IMR-90 (cell line): ENCODE data around the gene ACOT2. TPM values are rescaled to one million over a fixed set of nuclear protein-coding genes. Genes with fewer than 3 reads are reported as not detected.
"Not testable (repeated sequence)": the region's sequence is repeated elsewhere in the genome, so short reads cannot be mapped to it uniquely, and the experiment has no call there.

Experiments used
- ATAC-seq: fragments of 200-7000 bp; cut with Tn5 transposase; 2 replicates; pipeline ENCODE4 v1.9.1; 2020; ENCODE audit warnings: low read depth, mild to moderate bottlenecking, moderate library complexity
- BruUV-seq: library from RNA; stranded (reverse); fragments of 400-500 nt; replicated peaks from 2 replicates; lab custom pipeline; 2021; lab: Mats Ljungman, UMichigan
- CTCF ChIA-PET: fragments of 300-600 bp; formaldehyde crosslinking; extraction: SDS; loops from one replicate; lab custom pipeline; 2021; ENCODE audit warnings: antibody characterized with exemption; lab: Yijun Ruan, JAX
- POLR2A ChIA-PET: fragments of 300-600 bp; sonication (Branson Sonifier 250); formaldehyde crosslinking; loops from one replicate; lab custom pipeline; 2022; ENCODE audit warnings: antibody characterized with exemption; ENCODE audit not compliant: unreplicated experiment; lab: Charles Lee
- DNase-seq: peaks from one replicate; pipeline ENCODE4 v3.0.0; 2013
- H2AFZ ChIP-seq: replicated peaks from 2 replicates; pipeline ENCODE3; 2013; ENCODE audit warnings: low read length, mild to moderate bottlenecking; ENCODE audit not compliant: poor library complexity
- H2AK5ac ChIP-seq: 2 replicates; pipeline ENCODE4 v1.6.1; 2013; ENCODE audit warnings: low read depth, low read length, inconsistent platforms
- H2AK9ac ChIP-seq: replicated peaks from 2 replicates; pipeline ENCODE3; 2013; ENCODE audit warnings: mild to moderate bottlenecking, low read depth, low read length, moderate library complexity; ENCODE audit not compliant: poor library complexity
- H2BK120ac ChIP-seq: 2 replicates; pipeline ENCODE4 v1.6.1; 2013; ENCODE audit warnings: low read depth, low read length, inconsistent platforms
- H2BK15ac ChIP-seq: 3 replicates; pipeline ENCODE4 v1.6.1; 2013; ENCODE audit warnings: low read depth, low read length, inconsistent platforms
- H2BK20ac ChIP-seq: 2 replicates; pipeline ENCODE4 v1.6.1; 2013; ENCODE audit warnings: low read depth, mild to moderate bottlenecking, inconsistent platforms, low read length, moderate library complexity
- H2BK5ac ChIP-seq: 2 replicates; pipeline ENCODE4 v1.6.1; 2013; ENCODE audit warnings: mild to moderate bottlenecking, low read depth, low read length, inconsistent platforms; ENCODE audit not compliant: poor library complexity, severe bottlenecking
- H3K14ac ChIP-seq: replicated peaks from 2 replicates; pipeline ENCODE4 v1.6.1; 2013; ENCODE audit warnings: low read depth, low read length, inconsistent platforms
- H3K18ac ChIP-seq: 2 replicates; pipeline ENCODE4 v1.6.1; 2013; ENCODE audit warnings: low read depth, low read length, control low read depth
- H3K23ac ChIP-seq: 2 replicates; pipeline ENCODE4 v1.6.1; 2013; ENCODE audit warnings: low read depth, low read length, inconsistent platforms
- H3K27ac ChIP-seq: 2 replicates; pipeline ENCODE4 v1.5.1; 2013; ENCODE audit warnings: mild to moderate bottlenecking, control low read depth, low read length; ENCODE audit not compliant: insufficient read depth
- H3K27me3 ChIP-seq: 2 replicates; pipeline ENCODE4 v1.6.1; 2013; ENCODE audit warnings: low read length; ENCODE audit not compliant: control insufficient read depth, insufficient read depth
- H3K36me3 ChIP-seq: 2 replicates; pipeline ENCODE4 v1.6.1; 2013; ENCODE audit warnings: low read length, mixed read lengths; ENCODE audit not compliant: control insufficient read depth, insufficient read depth
- H3K4ac ChIP-seq: 2 replicates; pipeline ENCODE4 v1.6.1; 2013; ENCODE audit warnings: low read depth, low read length, inconsistent platforms
- H3K4me1 ChIP-seq: 2 replicates; pipeline ENCODE4 v1.6.1; 2013; ENCODE audit warnings: low read length, mixed read lengths; ENCODE audit not compliant: control insufficient read depth, insufficient read depth
- H3K4me2 ChIP-seq: 2 replicates; pipeline ENCODE4 v1.6.1; 2013; ENCODE audit warnings: low read depth, mild to moderate bottlenecking, control low read depth, low read length, moderate library complexity
- H3K4me3 ChIP-seq: 2 replicates; pipeline ENCODE4 v1.5.1; 2013; ENCODE audit warnings: low read depth, mild to moderate bottlenecking, control low read depth, low read length, moderate library complexity; ENCODE audit not compliant: insufficient read depth
- H3K56ac ChIP-seq: 2 replicates; pipeline ENCODE4 v1.6.1; 2013; ENCODE audit warnings: low read length, inconsistent platforms; ENCODE audit not compliant: insufficient read depth; ENCODE audit errors: extremely low read depth
- H3K79me1 ChIP-seq, 2 experiments: 2 replicates each; pipeline ENCODE4 v1.6.1; 2013; ENCODE audit warnings: low read length in 2 of 2, inconsistent platforms in 1 of 2, low read depth in 1 of 2
- H3K9ac ChIP-seq: 2 replicates; pipeline ENCODE4 v1.6.1; 2013; ENCODE audit warnings: low read depth, low read length, control low read depth
- H3K9me1 ChIP-seq: 2 replicates; pipeline ENCODE4 v1.6.1; 2013; ENCODE audit warnings: low read length, inconsistent platforms; ENCODE audit not compliant: insufficient read depth
- H3K9me3 ChIP-seq: 2 replicates; pipeline ENCODE4 v1.6.1; 2013; ENCODE audit warnings: low read length; ENCODE audit not compliant: control insufficient read depth, insufficient read depth
- H4K20me1 ChIP-seq: 2 replicates; pipeline ENCODE4 v1.6.1; 2013; ENCODE audit warnings: low read length, inconsistent platforms; ENCODE audit not compliant: insufficient read depth
- H4K5ac ChIP-seq: 2 replicates; pipeline ENCODE4 v1.6.1; 2013; ENCODE audit warnings: mild to moderate bottlenecking, low read depth, low read length, control low read depth
- H4K8ac ChIP-seq, 2 experiments: 2 replicates each; pipeline ENCODE4 v1.6.1; 2013; ENCODE audit warnings: low read depth in 2 of 2, low read length in 2 of 2, control low read depth in 1 of 2, inconsistent platforms in 1 of 2
- H4K91ac ChIP-seq: 2 replicates; pipeline ENCODE4 v1.6.1; 2013; ENCODE audit warnings: low read depth, low read length, inconsistent platforms; ENCODE audit not compliant: insufficient read depth
- WGBS, 2 experiments: methylation state at CpG; one replicate each; pipeline versions ENCODE4 v1.1.5 to v1.1.7; 2013; ENCODE audit warnings: missing lambda C conversion rate in 2 of 2; ENCODE audit not compliant: insufficient read length in 1 of 2; ENCODE audit errors: extremely low coverage in 2 of 2; 5-methylcytosine and 5-hydroxymethylcytosine counted together
- dilution Hi-C: fragments of 300-500 bp; cut with HindIII; formaldehyde crosslinking; loops from one replicate; pipeline ENCODE4 v1.14.3; 2018; ENCODE audit warnings: low sequenced_read_pairs; ENCODE audit not compliant: unreplicated experiment
- in situ Hi-C: fragments of 300-500 bp; cut with MboI; formaldehyde crosslinking; loops from 3 replicates; pipeline ENCODE4 v1.14.3; 2019; ENCODE audit warnings: low sequenced_read_pairs, inconsistent platforms, mixed read lengths
- intact Hi-C: fragments of 100-400 bp; cut with micrococcal nuclease; formaldehyde crosslinking; loops from 2 replicates; pipeline ENCODE4 v1.10.0; 2022
- polyA plus RNA-seq, 3 experiments: library from polyadenylated mRNA; depleted of rRNA; stranded (reverse); fragments of >200 nt; gene quantifications; 2 replicates each; pipeline ENCODE4 v1.2.3, GENCODE V29; 2012; ENCODE audit warnings: low replicate concordance in 1 of 3
- total RNA-seq: library from RNA; depleted of rRNA; stranded (reverse); fragments of >200 nt; gene quantifications from 2 replicates; pipeline ENCODE4 v1.2.3, GENCODE V29; 2012

Gene ACOT2
- total and polyA plus RNA-seq, 2 of the 4 experiments (the other 2 are of a cell fraction): 24.7 to 33.1 TPM

GRCh38 chr14:73566935-73567334, 2.1 kb upstream of the ACOT2 start:
- H3K9ac ChIP-seq, H4K91ac ChIP-seq, H2BK20ac ChIP-seq, BruUV-seq, H4K8ac ChIP-seq, H3K4ac ChIP-seq, H3K27ac ChIP-seq, H3K4me3 ChIP-seq, H2AK9ac ChIP-seq, H2BK120ac ChIP-seq, H3K9me1 ChIP-seq, H4K5ac ChIP-seq, H3K36me3 ChIP-seq, in situ Hi-C loops, H2BK15ac ChIP-seq, H3K18ac ChIP-seq, H2AK5ac ChIP-seq, H3K27me3 ChIP-seq, H3K56ac ChIP-seq, DNase-seq, H3K9me3 ChIP-seq, H3K23ac ChIP-seq, H2BK5ac ChIP-seq, H3K4me2 ChIP-seq, H3K4me1 ChIP-seq, ATAC-seq, dilution Hi-C loops, H4K20me1 ChIP-seq, H2AFZ ChIP-seq, H3K14ac ChIP-seq, POLR2A ChIA-PET: not testable (repeated sequence)
- no CpG with 5 or more reads among the region's 6 CpGs for WGBS, 2 experiments
- H3K79me1 ChIP-seq: peaks cover 15 to 29% of the 10 kb centered on the region in 2 experiments
- intact Hi-C loops: loop anchor here (5.0 kb wide), 1 partner anchor 45 kb away; no protein-coding TSS in a partner anchor
- CTCF ChIA-PET: interaction anchor here (0.6 to 1.4 kb wide), 2 partner anchors 58 to 113 kb away, joined by 4 to 5 read pairs; no protein-coding TSS in a partner anchor
